ENCODE results near the gene EFNB2. TPM values are rescaled to one million over a fixed set of nuclear protein-coding genes. Genes with fewer than 3 reads are reported as not detected.

The EFNB2 gene
- polyA plus RNA-seq, 1 donor from 2014 or later: 53.1 TPM

DNA sequence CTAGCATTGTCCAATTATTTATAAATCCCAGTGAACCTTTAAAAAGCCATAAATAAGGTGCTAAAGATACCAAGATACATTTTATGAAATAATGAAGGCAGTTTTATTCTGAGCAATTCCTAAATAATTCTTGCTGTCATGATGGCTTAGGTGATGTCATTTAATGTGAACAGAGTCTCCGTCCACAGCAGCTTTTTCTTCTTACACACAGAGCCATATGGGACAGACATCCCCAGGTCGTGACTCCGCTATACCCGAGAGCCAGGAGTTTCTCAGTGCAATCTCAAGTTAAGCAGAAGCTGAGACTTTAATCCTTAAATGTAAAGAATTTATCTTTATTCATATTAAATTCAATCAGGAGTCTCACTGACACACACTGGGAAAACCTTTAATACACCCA lies 29.7 kb downstream of the EFNB2 start:
- Histone ChIP-seq H4K20me1 (ENCODE audit: insufficient read depth) (no peaks in the 10 kb centered on the region), H3K9ac (ENCODE audit: low read length) (no peak overlapping the region), H3K27me3 (ENCODE audit: insufficient read depth, low read depth, low read length) (no peaks in the 10 kb centered on the region), H3K79me2 (replicated peaks; ENCODE audit: insufficient read depth, low read length) (peaks cover 97% of the 10 kb centered on the region), H3K27ac (ENCODE audit: low read length) (peak overlapping the region; percentile 4), H3K4me3 (ENCODE audit: low read length) (no peak overlapping the region), H3K9me3 (ENCODE audit: low read length) (no peaks in the 10 kb centered on the region), H3K36me3 (ENCODE audit: insufficient read depth, low read length) (peaks cover 13% of the 10 kb centered on the region), H3F3A (ENCODE audit: insufficient read depth, low read length, poor library complexity, severe bottlenecking) (no peaks in the 10 kb centered on the region), H2AFZ (ENCODE audit: low read depth, low read length) (no peak overlapping the region), H3K9me2 (ENCODE audit: insufficient read depth, low read length) (no peaks in the 10 kb centered on the region), H3K4me2 (ENCODE audit: low read length) (no peak overlapping the region)
- TF ChIP-seq, protein P1, sequence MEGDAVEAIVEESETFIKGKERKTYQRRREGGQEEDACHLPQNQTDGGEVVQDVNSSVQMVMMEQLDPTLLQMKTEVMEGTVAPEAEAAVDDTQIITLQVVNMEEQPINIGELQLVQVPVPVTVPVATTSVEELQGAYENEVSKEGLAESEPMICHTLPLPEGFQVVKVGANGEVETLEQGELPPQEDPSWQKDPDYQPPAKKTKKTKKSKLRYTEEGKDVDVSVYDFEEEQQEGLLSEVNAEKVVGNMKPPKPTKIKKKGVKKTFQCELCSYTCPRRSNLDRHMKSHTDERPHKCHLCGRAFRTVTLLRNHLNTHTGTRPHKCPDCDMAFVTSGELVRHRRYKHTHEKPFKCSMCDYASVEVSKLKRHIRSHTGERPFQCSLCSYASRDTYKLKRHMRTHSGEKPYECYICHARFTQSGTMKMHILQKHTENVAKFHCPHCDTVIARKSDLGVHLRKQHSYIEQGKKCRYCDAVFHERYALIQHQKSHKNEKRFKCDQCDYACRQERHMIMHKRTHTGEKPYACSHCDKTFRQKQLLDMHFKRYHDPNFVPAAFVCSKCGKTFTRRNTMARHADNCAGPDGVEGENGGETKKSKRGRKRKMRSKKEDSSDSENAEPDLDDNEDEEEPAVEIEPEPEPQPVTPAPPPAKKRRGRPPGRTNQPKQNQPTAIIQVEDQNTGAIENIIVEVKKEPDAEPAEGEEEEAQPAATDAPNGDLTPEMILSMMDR (IDR thresholded peaks at IDR 0.05; ENCODE audit: poor library complexity, severe bottlenecking): no peak
- TF ChIP-seq EZH2 (IDR thresholded peaks at IDR 0.05; ENCODE audit: borderline replicate concordance, insufficient read depth, low read length, poor library complexity, severe bottlenecking) (no peak), POLR2AphosphoS5 (IDR thresholded peaks at IDR 0.05) (no peak), EP300 (conservative IDR thresholded peaks at IDR 0.05; ENCODE audit: poor library complexity, severe bottlenecking) (no peak), TAF1 (IDR thresholded peaks at IDR 0.05; ENCODE audit: low read depth) (no peak)

DNA sequence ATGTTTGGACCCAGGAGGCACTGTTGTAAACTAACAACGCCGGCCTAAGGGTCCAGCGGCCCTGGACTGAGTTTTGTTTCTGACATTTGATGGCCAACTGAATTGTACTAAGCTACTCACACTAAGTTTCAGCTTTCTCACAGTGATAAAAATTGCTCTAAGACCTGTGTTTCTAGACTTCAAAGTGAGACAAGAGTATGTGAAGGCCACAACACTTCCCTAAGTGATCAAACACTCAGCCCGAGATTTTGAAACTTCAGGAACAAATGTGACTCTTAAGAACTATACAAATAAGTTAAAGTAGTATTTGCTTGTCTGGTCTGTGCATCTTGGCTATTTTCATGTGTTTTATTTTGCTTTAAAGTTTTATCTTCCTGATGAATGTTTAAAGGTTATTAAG lies 30.2 kb downstream of the EFNB2 start:
- H3K79me2 ChIP-seq (replicated peaks; ENCODE audit: insufficient read depth, low read length): peaks cover 97% of the 10 kb centered on the region
- H3K9me2 ChIP-seq (ENCODE audit: insufficient read depth, low read length): no peaks in the 10 kb centered on the region
- H3K4me2 ChIP-seq (ENCODE audit: low read length): no peak overlapping the region
- H3K9me3 ChIP-seq (ENCODE audit: low read length): no peaks in the 10 kb centered on the region
- H3K27ac ChIP-seq (ENCODE audit: low read length): peak overlapping the region; percentile 4
- no peak overlapping the region for H2AFZ ChIP-seq (ENCODE audit: low read depth, low read length)
- TF ChIP-seq EZH2 (IDR thresholded peaks at IDR 0.05; ENCODE audit: borderline replicate concordance, insufficient read depth, low read length, poor library complexity, severe bottlenecking) (no peak), TAF1 (IDR thresholded peaks at IDR 0.05; ENCODE audit: low read depth) (no peak), RAD21 (conservative IDR thresholded peaks at IDR 0.05) (no peak), SMC3 (conservative IDR thresholded peaks at IDR 0.05; ENCODE audit: poor library complexity) (no peak), EP300 (conservative IDR thresholded peaks at IDR 0.05; ENCODE audit: poor library complexity, severe bottlenecking) (no peak)
- TF ChIP-seq, protein P1 (IDR thresholded peaks at IDR 0.05; ENCODE audit: poor library complexity, severe bottlenecking): no peak
- TF ChIP-seq, protein P2, sequence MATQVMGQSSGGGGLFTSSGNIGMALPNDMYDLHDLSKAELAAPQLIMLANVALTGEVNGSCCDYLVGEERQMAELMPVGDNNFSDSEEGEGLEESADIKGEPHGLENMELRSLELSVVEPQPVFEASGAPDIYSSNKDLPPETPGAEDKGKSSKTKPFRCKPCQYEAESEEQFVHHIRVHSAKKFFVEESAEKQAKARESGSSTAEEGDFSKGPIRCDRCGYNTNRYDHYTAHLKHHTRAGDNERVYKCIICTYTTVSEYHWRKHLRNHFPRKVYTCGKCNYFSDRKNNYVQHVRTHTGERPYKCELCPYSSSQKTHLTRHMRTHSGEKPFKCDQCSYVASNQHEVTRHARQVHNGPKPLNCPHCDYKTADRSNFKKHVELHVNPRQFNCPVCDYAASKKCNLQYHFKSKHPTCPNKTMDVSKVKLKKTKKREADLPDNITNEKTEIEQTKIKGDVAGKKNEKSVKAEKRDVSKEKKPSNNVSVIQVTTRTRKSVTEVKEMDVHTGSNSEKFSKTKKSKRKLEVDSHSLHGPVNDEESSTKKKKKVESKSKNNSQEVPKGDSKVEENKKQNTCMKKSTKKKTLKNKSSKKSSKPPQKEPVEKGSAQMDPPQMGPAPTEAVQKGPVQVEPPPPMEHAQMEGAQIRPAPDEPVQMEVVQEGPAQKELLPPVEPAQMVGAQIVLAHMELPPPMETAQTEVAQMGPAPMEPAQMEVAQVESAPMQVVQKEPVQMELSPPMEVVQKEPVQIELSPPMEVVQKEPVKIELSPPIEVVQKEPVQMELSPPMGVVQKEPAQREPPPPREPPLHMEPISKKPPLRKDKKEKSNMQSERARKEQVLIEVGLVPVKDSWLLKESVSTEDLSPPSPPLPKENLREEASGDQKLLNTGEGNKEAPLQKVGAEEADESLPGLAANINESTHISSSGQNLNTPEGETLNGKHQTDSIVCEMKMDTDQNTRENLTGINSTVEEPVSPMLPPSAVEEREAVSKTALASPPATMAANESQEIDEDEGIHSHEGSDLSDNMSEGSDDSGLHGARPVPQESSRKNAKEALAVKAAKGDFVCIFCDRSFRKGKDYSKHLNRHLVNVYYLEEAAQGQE (IDR thresholded peaks at IDR 0.05; ENCODE audit: borderline replicate concordance): no peak
- H3K27me3 ChIP-seq (ENCODE audit: insufficient read depth, low read depth, low read length): no peaks in the 10 kb centered on the region
- H4K20me1 ChIP-seq (ENCODE audit: insufficient read depth): no peaks in the 10 kb centered on the region
- H3K36me3 ChIP-seq (ENCODE audit: insufficient read depth, low read length): peaks cover 10% of the 10 kb centered on the region
- no peak overlapping the region for H3K9ac ChIP-seq (ENCODE audit: low read length)
- no peak overlapping the region for H3K4me3 ChIP-seq (ENCODE audit: low read length)
- no peaks in the 10 kb centered on the region for H3F3A ChIP-seq (ENCODE audit: insufficient read depth, low read length, poor library complexity, severe bottlenecking)

Data from neural cell (in vitro differentiated cells).